WTC11 (cell line): ENCODE results near the gene KLHL13. TPM values are rescaled to one million over a fixed set of nuclear protein-coding genes. Genes with fewer than 3 reads are reported as not detected.

ENCODE experiments used
- ATAC-seq: fragments of 200-7000 bp; cut with Tn5 transposase; 2 replicates; pipeline ENCODE4 v1.10.0; 2021; ENCODE audit warnings: mild to moderate bottlenecking, moderate library complexity
- CTCF ChIA-PET: fragments of 300-600 bp; sonication (Branson Sonifier 250); formaldehyde crosslinking; loops from one replicate; lab custom pipeline; 2021; ENCODE audit warnings: antibody characterized with exemption; lab: Charles Lee
- POLR2A ChIA-PET: fragments of 350-600 bp; sonication (Branson Sonifier 250); formaldehyde crosslinking; loops from one replicate; lab custom pipeline; 2021; ENCODE audit warnings: antibody characterized with exemption; lab: Charles Lee
- DNase-seq: peaks from one replicate; pipeline ENCODE4 v3.0.0; 2021; ENCODE audit warnings: low spot score
- H3K27ac Mint-ChIP-seq: 2 replicates; pipeline ENCODE4 v1.8.0; 2021; ENCODE audit warnings: mixed read lengths
- H3K27me3 Mint-ChIP-seq: 2 replicates; pipeline ENCODE4 v1.8.0; 2021; ENCODE audit warnings: low read depth, mild to moderate bottlenecking, moderate library complexity, mixed read lengths
- H3K36me3 Mint-ChIP-seq: 2 replicates; pipeline ENCODE4 v1.8.0; 2021; ENCODE audit warnings: mixed read lengths
- H3K4me1 Mint-ChIP-seq: 2 replicates; pipeline ENCODE4 v1.8.0; 2022; ENCODE audit warnings: mixed read lengths
- H3K4me3 Mint-ChIP-seq: 2 replicates; pipeline ENCODE4 v1.8.0; 2021; ENCODE audit warnings: mild to moderate bottlenecking, moderate library complexity, mixed read lengths
- H3K9me3 Mint-ChIP-seq: 2 replicates; pipeline ENCODE4 v1.8.0; 2021; ENCODE audit warnings: mixed read lengths
- E2F1 ChIP-seq: sonication (generic); formaldehyde crosslinking; IDR thresholded peaks from 2 replicates; pipeline ENCODE4 v1.8.0; 2022; ENCODE audit warnings: mild to moderate bottlenecking, missing genetic modification reagents
- E2F4 ChIP-seq: sonication (generic); formaldehyde crosslinking; IDR thresholded peaks from 2 replicates; pipeline ENCODE4 v1.8.1; 2022; ENCODE audit warnings: low read depth, mild to moderate bottlenecking, moderate library complexity, missing genetic modification reagents, borderline replicate concordance
- EMX1 ChIP-seq: fragments of 250-450 bp; sonication (Bioruptor Pico); IDR thresholded peaks from 2 replicates; pipeline ENCODE4 v1.8.0; 2021; ENCODE audit warnings: mild to moderate bottlenecking
- JUN ChIP-seq: sonication (generic); formaldehyde crosslinking; IDR thresholded peaks from 2 replicates; pipeline ENCODE4 v1.8.0; 2023; ENCODE audit warnings: mild to moderate bottlenecking, missing genetic modification reagents
- MLX ChIP-seq: sonication (generic); formaldehyde crosslinking; IDR thresholded peaks from 2 replicates; pipeline ENCODE4 v1.8.1; 2023; ENCODE audit warnings: mild to moderate bottlenecking, missing genetic modification reagents, moderate library complexity
- MYBL2 ChIP-seq: sonication (generic); formaldehyde crosslinking; IDR thresholded peaks from 2 replicates; pipeline ENCODE4 v1.8.1; 2023; ENCODE audit warnings: mild to moderate bottlenecking, moderate library complexity, missing genetic modification reagents
- NR1H2 ChIP-seq: sonication (generic); formaldehyde crosslinking; IDR thresholded peaks from 2 replicates; pipeline ENCODE4 v1.9.0; 2021; ENCODE audit warnings: mild to moderate bottlenecking, moderate library complexity, missing genetic modification reagents
- RORB ChIP-seq: fragments of 250-450 bp; sonication (Bioruptor Pico); IDR thresholded peaks from 2 replicates; pipeline ENCODE4 v1.9.0; 2021; ENCODE audit warnings: mild to moderate bottlenecking
- SOX15 ChIP-seq: fragments of 250-450 bp; sonication (Bioruptor Pico); IDR thresholded peaks from 2 replicates; pipeline ENCODE4 v1.9.0; 2021; ENCODE audit warnings: mild to moderate bottlenecking
- TCF7 ChIP-seq: sonication (generic); formaldehyde crosslinking; IDR thresholded peaks from 2 replicates; pipeline ENCODE4 v1.8.0; 2022; ENCODE audit warnings: mild to moderate bottlenecking, low read depth, missing genetic modification reagents, moderate library complexity
- TP53 ChIP-seq: sonication (generic); formaldehyde crosslinking; IDR thresholded peaks from 2 replicates; pipeline ENCODE4 v1.8.1; 2023; ENCODE audit warnings: mild to moderate bottlenecking, missing genetic modification reagents
- ZBTB21 ChIP-seq: sonication (generic); formaldehyde crosslinking; IDR thresholded peaks from 2 replicates; pipeline ENCODE4 v1.8.1; 2023; ENCODE audit warnings: mild to moderate bottlenecking, missing genetic modification reagents, borderline replicate concordance
- ZNF281 ChIP-seq: sonication (generic); formaldehyde crosslinking; IDR thresholded peaks from 2 replicates; pipeline ENCODE4 v1.8.0; 2023; ENCODE audit warnings: mild to moderate bottlenecking, missing genetic modification reagents
- ZNF396 ChIP-seq: fragments of 250-450 bp; sonication (Bioruptor Pico); IDR thresholded peaks from 2 replicates; pipeline ENCODE4 v1.8.0; 2021; ENCODE audit warnings: mild to moderate bottlenecking, moderate library complexity, borderline replicate concordance
- ZNF423 ChIP-seq: fragments of 250-450 bp; sonication (Bioruptor Pico); IDR thresholded peaks from 2 replicates; pipeline ENCODE4 v2.1.2; 2022; ENCODE audit warnings: mild to moderate bottlenecking, moderate library complexity
- ZNF425 ChIP-seq: fragments of 250-450 bp; sonication (Bioruptor Pico); conservative IDR thresholded peaks from 2 replicates; pipeline ENCODE4 v1.9.0; 2021; ENCODE audit warnings: mild to moderate bottlenecking
- ZNF512 ChIP-seq: sonication (generic); formaldehyde crosslinking; IDR thresholded peaks from 2 replicates; pipeline ENCODE4 v1.8.1; 2022; ENCODE audit warnings: missing genetic modification reagents, borderline replicate concordance
- ZSCAN18 ChIP-seq: fragments of 250-450 bp; sonication (Bioruptor Pico); IDR thresholded peaks from 2 replicates; pipeline ENCODE4 v2.1.2; 2022; ENCODE audit warnings: mild to moderate bottlenecking, moderate library complexity
- total RNA-seq: library from RNA; stranded (reverse); gene quantifications from 3 replicates; pipeline ENCODE4 v1.2.3, GENCODE V29; 2021

Gene KLHL13
- total RNA-seq, 1 experiment from 2014 or later = 7.7 TPM

- ChIA-PET CTCF (interaction anchor here (1.0 kb wide), 1 partner anchor 13 kb away, joined by 4 read pairs; no protein-coding TSS in a partner anchor), POLR2A (interaction anchor here (0.6 kb wide), 1 partner anchor 20 kb away, joined by 3 read pairs; no protein-coding TSS in a partner anchor)
- Mint-ChIP-seq H3K4me3 (peak overlapping the region; percentile 27), H3K36me3 (no peaks in the 10 kb centered on the region), H3K9me3 (no peaks in the 10 kb centered on the region), H3K27ac (no peak overlapping the region), H3K27me3 (no peaks in the 10 kb centered on the region), H3K4me1 (peaks cover 25% of the 10 kb centered on the region)
- TF ChIP-seq ZSCAN18 = no peak
- no peak for TF ChIP-seq JUN (CRISPR knock-in tag)
- TF ChIP-seq ZNF396 (CRISPR knock-in tag) = no peak
- no peak for TF ChIP-seq E2F4 (CRISPR knock-in tag)
- TF ChIP-seq ZNF281 (CRISPR knock-in tag) = no peak
- no peak for TF ChIP-seq MLX (CRISPR knock-in tag)
- no peak for TF ChIP-seq EMX1
- no peak for TF ChIP-seq ZNF423 (CRISPR knock-in tag)
- TF ChIP-seq SOX15 (CRISPR knock-in tag) = no peak
- no peak for TF ChIP-seq NR1H2 (CRISPR knock-in tag)
- no peak for TF ChIP-seq RORB (CRISPR knock-in tag)
- no peak for TF ChIP-seq ZNF512 (CRISPR knock-in tag)
- DNase-seq = peak; percentile 12
- ATAC-seq = peak; percentile 89
Measured at GRCh38 chrX:117972711-117973109, 143.9 kb downstream of the KLHL13 start.

GRCh38 chrX:117969782-117970181 lies 146.8 kb downstream of the KLHL13 start:
- Mint-ChIP-seq H3K4me1 (peaks cover 28% of the 10 kb centered on the region), H3K9me3 (no peaks in the 10 kb centered on the region), H3K36me3 (no peaks in the 10 kb centered on the region), H3K4me3 (no peak overlapping the region), H3K27ac (no peak overlapping the region), H3K27me3 (no peaks in the 10 kb centered on the region)
- no peak for TF ChIP-seq ZNF425 (CRISPR knock-in tag)
- no peak for TF ChIP-seq MYBL2
- no peak for TF ChIP-seq TP53 (CRISPR knock-in tag)
- no peak for TF ChIP-seq TCF7 (CRISPR knock-in tag)
- no peak for TF ChIP-seq ZSCAN18
- TF ChIP-seq E2F1 (CRISPR knock-in tag) = no peak
- no peak for TF ChIP-seq ZBTB21
- TF ChIP-seq ZNF281 (CRISPR knock-in tag) = no peak
- ATAC-seq (no peak), DNase-seq (no peak)
- ChIA-PET POLR2A (no interaction called here), CTCF (no interaction called here)
